Lung (tissue), 12 donors: ENCODE results near the gene IGDCC3. TPM values are rescaled to one million over a fixed set of nuclear protein-coding genes. Genes with fewer than 3 reads are reported as not detected.

Experiments used
- ATAC-seq: fragments of 200-7000 bp; cut with Tn5 transposase; one replicate; pipeline ENCODE4 v1.9.1; 2020; ENCODE audit warnings: moderate number of reproducible peaks; ENCODE audit not compliant: insufficient read depth, low FRiP score
- DNase-seq, 3 donors: peaks; one replicate each; pipeline ENCODE4 v3.0.0-alpha.2; 2013 to 2017
- H3K27ac ChIP-seq, 2 donors: one replicate each; pipeline ENCODE4 v1.5.1; 2013; ENCODE audit warnings: mild to moderate bottlenecking in 2 of 2, moderate library complexity in 2 of 2, control low read depth in 1 of 2, inconsistent platforms in 1 of 2, low read depth in 1 of 2, low read length in 1 of 2
- H3K27me3 ChIP-seq, 3 donors: one replicate each; pipeline ENCODE4 v1.5.1; 2013; ENCODE audit warnings: low read length in 2 of 3; ENCODE audit not compliant: control insufficient read depth in 3 of 3, insufficient read depth in 3 of 3
- H3K36me3 ChIP-seq, 4 donors: one replicate each; pipeline ENCODE4 v1.5.1; 2013; ENCODE audit warnings: low read length in 4 of 4, mild to moderate bottlenecking in 1 of 4, moderate library complexity in 1 of 4; ENCODE audit not compliant: control insufficient read depth in 4 of 4, insufficient read depth in 4 of 4
- H3K4me1 ChIP-seq, 5 donors: one replicate each; pipeline ENCODE4 v1.5.1; 2013; ENCODE audit warnings: low read length in 5 of 5, mild to moderate bottlenecking in 2 of 5, moderate library complexity in 1 of 5; ENCODE audit not compliant: control insufficient read depth in 5 of 5, insufficient read depth in 5 of 5
- H3K4me3 ChIP-seq: one replicate; pipeline ENCODE4 v1.5.1; 2013; ENCODE audit warnings: mild to moderate bottlenecking, control low read depth, moderate library complexity
- H3K9ac ChIP-seq, 2 donors: one replicate each; pipeline ENCODE4 v1.5.1; 2013; ENCODE audit warnings: low read length in 2 of 2, control low read depth in 1 of 2; ENCODE audit not compliant: insufficient read depth in 1 of 2
- H3K9me3 ChIP-seq, 4 donors: one replicate each; pipeline ENCODE4 v1.5.1; 2013; ENCODE audit warnings: low read length in 3 of 4, mild to moderate bottlenecking in 1 of 4, moderate library complexity in 1 of 4; ENCODE audit not compliant: control insufficient read depth in 4 of 4, insufficient read depth in 3 of 4
- CTCF ChIP-seq: IDR thresholded peaks from 2 replicates; pipeline ENCODE4 v1.5.1; 2012; ENCODE audit warnings: mild to moderate bottlenecking; ENCODE audit errors: control extremely low read depth, extremely low read depth
- whole genome bisulfite sequencing, 2 donors: extraction: QIAGEN DNeasy Blood & Tissue Kit; methylation state at CpG; one replicate each; pipeline ENCODE4 v1.1.7; 2013; 5-methylcytosine and 5-hydroxymethylcytosine counted together
- polyA plus RNA-seq, 2 donors: library from polyadenylated mRNA; stranded (reverse); fragments of 200-250 nt; gene quantifications; one replicate each; pipeline ENCODE4 v1.2.1, GENCODE V29; 2013
- total RNA-seq, 2 donors: library from RNA; depleted of rRNA in 1 of 2; stranded (reverse); fragments of >200 nt in 1 of 2; gene quantifications; one replicate each; pipeline ENCODE4 v1.2.1, GENCODE V29; 2014 to 2021
- donor health status: control.
- donor health status: control.
- donor health status: Bipolar disorder and iron deficiency.
- donor health status: healthy.
- donor health status: DM: yes; HTN: yes; CAD: no.

The IGDCC3 gene
- total and polyA plus RNA-seq, 4 donors, result 0.09 to 1.3 TPM; not detected in 2

- no peak overlapping the region for H3K27ac ChIP-seq
- H3K9me3 ChIP-seq, result no peaks in the 10 kb centered on the region
- H3K27me3 ChIP-seq, result no peaks in the 10 kb centered on the region
- no peak for DNase-seq
- no peak overlapping the region for H3K9ac ChIP-seq
- WGBS, 2 donors, result 76 to 84% methylated on average over 5 of the region's 5 CpGs
- ATAC-seq, result no peak
- H3K4me3 ChIP-seq, result no peak overlapping the region
- TF ChIP-seq CTCF, result no peak
- peaks cover 0 to 27% (median 3%) of the 10 kb centered on the region in 5 donors for H3K4me1 ChIP-seq
- peaks cover 0 to 25% (median 2%) of the 10 kb centered on the region in 4 donors for H3K36me3 ChIP-seq
These were observed 43.9 kb downstream of the IGDCC3 start for GRCh38 chr15:65333856-65334255.

- Histone ChIP-seq H3K36me3 (peaks cover 0 to 28% (median 2%) of the 10 kb centered on the region in 4 donors), H3K9ac (no peak overlapping the region), H3K4me3 (no peak overlapping the region), H3K9me3 (no peaks in the 10 kb centered on the region), H3K27me3 (no peaks in the 10 kb centered on the region), H3K4me1 (peaks cover 0 to 25% (median 3%) of the 10 kb centered on the region in 5 donors), H3K27ac (no peak overlapping the region)
- ATAC-seq (no peak), DNase-seq (no peak)
- 85 to 89% methylated on average over 15 to 16 of the region's 16 CpGs for WGBS, 2 donors
- no peak for TF ChIP-seq CTCF
These were observed 44.5 kb downstream of the IGDCC3 start for GRCh38 chr15:65333148-65333820.

GRCh38 chr15:65332391-65333147 is 45.2 kb downstream of the IGDCC3 start:
- H3K36me3 ChIP-seq, result peaks cover 0 to 28% (median 2%) of the 10 kb centered on the region in 4 donors
- H3K4me3 ChIP-seq, result no peak overlapping the region
- WGBS, 2 donors, result 87 to 91% methylated on average over 31 of the region's 31 CpGs
- peaks cover 0 to 18% (median 0%) of the 10 kb centered on the region in 5 donors for H3K4me1 ChIP-seq
- DNase-seq (no peak), ATAC-seq (no peak)
- H3K9me3 ChIP-seq, result no peaks in the 10 kb centered on the region
- H3K27ac ChIP-seq, result no peak overlapping the region
- H3K27me3 ChIP-seq, result no peaks in the 10 kb centered on the region
- no peak for TF ChIP-seq CTCF
- no peak overlapping the region for H3K9ac ChIP-seq
